Kidney epithelial cell (primary cell): ENCODE measurements around the gene SEC14L6. TPM values are rescaled to one million over a fixed set of nuclear protein-coding genes. Genes with fewer than 3 reads are reported as not detected.
A peak's percentile ranks its signal among the peaks of the same experiment; 100 is the strongest.

Experiments used
- DNase-seq: peaks from one replicate; pipeline ENCODE4 v3.0.0-alpha.2; 2010; ENCODE audit warnings: low read depth
- H3K27me3 ChIP-seq: 2 replicates; pipeline ENCODE4 v1.6.0; 2011; ENCODE audit warnings: low read length; ENCODE audit not compliant: control insufficient read depth, insufficient read depth
- H3K36me3 ChIP-seq: 2 replicates; pipeline ENCODE4 v1.5.1; 2011; ENCODE audit warnings: low read length; ENCODE audit not compliant: control insufficient read depth, insufficient read depth
- H3K4me3 ChIP-seq: 2 replicates; pipeline ENCODE4 v1.5.1; 2011; ENCODE audit warnings: low read depth, mild to moderate bottlenecking, control low read depth, low read length
- CTCF ChIP-seq: IDR thresholded peaks from 2 replicates; pipeline ENCODE4 v1.5.1; 2011; ENCODE audit warnings: mild to moderate bottlenecking, moderate library complexity, low read length, control low read depth, inconsistent platforms; ENCODE audit not compliant: insufficient read depth, poor library complexity, severe bottlenecking
- total RNA-seq: library from RNA; depleted of rRNA; stranded (reverse); fragments of >200 nt; gene quantifications from 2 replicates; pipeline ENCODE4 v1.2.3, GENCODE V29; 2015

Gene SEC14L6
- total RNA-seq, 1 donor from 2014 or later: 3.7 TPM

- Histone ChIP-seq H3K4me3 (no peak overlapping the region), H3K36me3 (no peaks in the 10 kb centered on the region), H3K27me3 (peaks cover 3% of the 10 kb centered on the region)
- no peak for DNase-seq
- no peak for TF ChIP-seq CTCF
Observed at GRCh38 chr22:30486118-30486517, 60.4 kb downstream of the SEC14L6 start.

GRCh38 chr22:30485362-30485988, 61.1 kb downstream of the SEC14L6 start:
- H3K36me3 ChIP-seq: no peaks in the 10 kb centered on the region

GRCh38 chr22:30483169-30483568, 63.4 kb downstream of the SEC14L6 start:
- TF ChIP-seq CTCF: no peak
- Histone ChIP-seq H3K4me3 (no peak overlapping the region), H3K27me3 (no peaks in the 10 kb centered on the region), H3K36me3 (no peaks in the 10 kb centered on the region)
- DNase-seq: no peak

More at GRCh38 chr22:30485362-30485988, 61.1 kb downstream of the SEC14L6 start:
- Histone ChIP-seq H3K4me3 (no peak overlapping the region), H3K27me3 (peaks cover 3% of the 10 kb centered on the region)
- TF ChIP-seq CTCF: peak; percentile 97
- no peak for DNase-seq

GRCh38 chr22:30481711-30482110, 64.8 kb downstream of the SEC14L6 start:
- H3K27me3 ChIP-seq: no peaks in the 10 kb centered on the region
- DNase-seq: no peak
- TF ChIP-seq CTCF: no peak
- H3K36me3 ChIP-seq: no peaks in the 10 kb centered on the region
- no peak overlapping the region for H3K4me3 ChIP-seq

GRCh38 chr22:30479981-30480380, 66.6 kb downstream of the SEC14L6 start:
- TF ChIP-seq CTCF: no peak
- Histone ChIP-seq H3K27me3 (peaks cover 2% of the 10 kb centered on the region), H3K36me3 (no peaks in the 10 kb centered on the region), H3K4me3 (no peak overlapping the region)
- DNase-seq: no peak
